Activated CD4-positive, alpha-beta T cell treated with anti-CD3 and anti-CD28 coated beads for 36 hours (primary cell): ENCODE results near the gene MRGPRX2. TPM values are rescaled to one million over a fixed set of nuclear protein-coding genes. Genes with fewer than 3 reads are reported as not detected.
A peak's percentile ranks its signal among the peaks of the same experiment; 100 is the strongest.

Source experiments
- ATAC-seq: fragments of 200-7000 bp; cut with Tn5 transposase; one replicate; pipeline ENCODE4 v1.10.0; 2021; ENCODE audit warnings: mild to moderate bottlenecking, moderate library complexity
- CTCF ChIA-PET: fragments of 350-600 bp; sonication (Branson Sonifier 250); formaldehyde crosslinking; loops from one replicate; lab custom pipeline; 2021; ENCODE audit warnings: antibody characterized with exemption; lab: Charles Lee
- POLR2A ChIA-PET: fragments of 350-600 bp; sonication (Branson Sonifier 250); formaldehyde crosslinking; loops from one replicate; lab custom pipeline; 2021; ENCODE audit warnings: antibody characterized with exemption, inconsistent platforms; lab: Charles Lee
- DNase-seq: peaks from one replicate; pipeline ENCODE4 v3.0.0-alpha.2; 2020
- H3K27ac Mint-ChIP-seq: one replicate; pipeline ENCODE4 v1.8.0; 2021; ENCODE audit warnings: mixed read lengths
- H3K27me3 Mint-ChIP-seq: one replicate; pipeline ENCODE4 v1.8.0; 2021; ENCODE audit warnings: mixed read lengths
- H3K36me3 Mint-ChIP-seq: one replicate; pipeline ENCODE4 v1.8.0; 2021; ENCODE audit warnings: low read depth, mixed read lengths
- H3K4me1 Mint-ChIP-seq: one replicate; pipeline ENCODE4 v1.8.0; 2021; ENCODE audit warnings: mixed read lengths
- H3K4me3 Mint-ChIP-seq: one replicate; pipeline ENCODE4 v1.8.0; 2021; ENCODE audit warnings: mild to moderate bottlenecking, moderate library complexity, mixed read lengths
- H3K9me3 Mint-ChIP-seq: one replicate; pipeline ENCODE4 v1.8.0; 2021; ENCODE audit warnings: low read depth, mixed read lengths
- intact Hi-C, 2 experiments: fragments of 100-400 bp; cut with DNase I in 1 of 2; cut with micrococcal nuclease in 1 of 2; formaldehyde crosslinking; loops; one replicate each; pipeline versions ENCODE4 v1.14.2 to v1.15.1; 2022 to 2024; cut with DNase I, micrococcal nuclease
- total RNA-seq, 2 experiments: library from RNA; stranded (reverse); gene quantifications; one replicate each; pipeline ENCODE4 v1.2.3, GENCODE V29; 2021

Gene MRGPRX2
- total RNA-seq, 2 experiments from 2014 or later = not detected

DNA sequence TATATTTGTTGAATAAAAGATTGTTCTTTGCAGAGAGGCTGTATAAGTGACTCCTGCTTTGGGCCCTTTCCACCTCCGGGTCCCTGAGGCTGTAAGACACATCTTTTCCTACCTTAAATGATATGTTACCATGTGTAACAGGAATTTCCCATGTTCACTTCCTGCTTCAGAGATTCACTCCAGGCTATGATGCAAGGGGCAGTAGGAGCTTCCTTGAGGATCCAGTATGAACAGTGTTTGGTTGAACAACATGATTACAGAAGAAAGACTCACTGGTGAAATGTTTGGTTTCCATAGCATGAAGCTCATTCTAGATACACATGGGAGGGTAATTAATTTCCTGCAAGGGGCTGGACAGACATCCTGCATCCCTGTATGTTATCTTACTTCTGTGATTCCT lies 30.8 kb upstream of the MRGPRX2 start:
- POLR2A ChIA-PET = no interaction called here
- no peak overlapping the region for H3K4me3 Mint-ChIP-seq
- H3K9me3 Mint-ChIP-seq = peaks cover 1% of the 10 kb centered on the region
- CTCF ChIA-PET = no interaction called here
- no peaks in the 10 kb centered on the region for H3K36me3 Mint-ChIP-seq
- no peaks in the 10 kb centered on the region for H3K4me1 Mint-ChIP-seq
- intact Hi-C loops = no loop called here
- peaks cover 22% of the 10 kb centered on the region for H3K27me3 Mint-ChIP-seq
- H3K27ac Mint-ChIP-seq = no peak overlapping the region
- DNase-seq (no peak), ATAC-seq (no peak)

DNA sequence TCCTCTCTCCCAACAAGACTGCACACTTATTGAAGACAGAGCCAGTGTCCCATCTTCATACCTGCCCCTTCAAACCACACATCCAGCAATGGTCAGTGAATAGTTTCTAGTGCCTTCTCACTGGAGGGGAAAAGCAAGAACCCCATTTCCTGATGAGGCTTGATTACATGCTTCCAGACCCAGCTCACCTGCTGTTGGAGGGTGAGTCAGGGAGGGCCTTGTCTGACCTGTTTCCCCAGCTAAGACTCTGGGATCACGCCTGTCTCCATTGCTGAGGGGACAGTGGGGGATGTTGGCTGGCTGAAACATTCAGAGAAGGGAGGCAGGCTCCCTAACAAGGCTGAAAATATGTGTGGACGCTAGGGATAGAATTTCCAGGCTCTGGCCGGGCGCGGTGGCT lies 28.9 kb upstream of the MRGPRX2 start:
- CTCF ChIA-PET = interaction anchor here (2.2 to 2.8 kb wide), 2 partner anchors 12 to 18 kb away, joined by 6 to 9 read pairs; no protein-coding TSS in a partner anchor
- no peak overlapping the region for H3K4me3 Mint-ChIP-seq
- POLR2A ChIA-PET = no interaction called here

DNA sequence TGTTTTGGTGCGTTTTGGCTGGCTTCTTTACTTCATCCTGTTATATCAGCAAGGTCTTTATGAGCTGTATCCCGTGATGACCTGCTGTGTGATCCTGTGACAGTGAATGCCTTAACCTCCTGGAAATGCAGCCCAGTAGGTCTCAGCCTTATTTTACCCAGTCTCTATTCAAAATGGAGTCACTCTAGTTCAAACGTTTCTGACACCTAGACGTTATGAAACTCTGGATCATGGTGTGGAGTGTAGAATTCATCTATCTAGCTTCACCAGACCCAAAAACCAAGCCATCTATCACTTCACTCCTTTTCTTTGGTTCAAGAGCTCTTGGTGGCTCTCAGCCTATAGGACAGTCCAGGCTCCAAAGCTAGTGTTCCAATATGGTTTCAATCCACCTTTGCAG lies 28.3 kb upstream of the MRGPRX2 start:
- intact Hi-C loops = no loop called here
- ChIA-PET POLR2A (no interaction called here), CTCF (interaction anchor here (0.5 to 2.8 kb wide), 4 partner anchors 11 to 1046 kb away, joined by 3 to 9 read pairs (median 6); no protein-coding TSS in a partner anchor)
- DNase-seq (no peak), ATAC-seq (no peak)
- peaks cover 1% of the 10 kb centered on the region for H3K9me3 Mint-ChIP-seq
- no peak overlapping the region for H3K4me3 Mint-ChIP-seq
- H3K27me3 Mint-ChIP-seq = peaks cover 18% of the 10 kb centered on the region
- H3K4me1 Mint-ChIP-seq = no peaks in the 10 kb centered on the region
- H3K27ac Mint-ChIP-seq = no peak overlapping the region
- H3K36me3 Mint-ChIP-seq = no peaks in the 10 kb centered on the region

More for the DNA sequence above, 28.9 kb upstream of the MRGPRX2 start:
- peaks cover 1% of the 10 kb centered on the region for H3K9me3 Mint-ChIP-seq
- DNase-seq (no peak), ATAC-seq (no peak)
- intact Hi-C loops = no loop called here
- H3K4me1 Mint-ChIP-seq = no peaks in the 10 kb centered on the region
- no peaks in the 10 kb centered on the region for H3K36me3 Mint-ChIP-seq
- no peak overlapping the region for H3K27ac Mint-ChIP-seq
- peaks cover 21% of the 10 kb centered on the region for H3K27me3 Mint-ChIP-seq

DNA sequence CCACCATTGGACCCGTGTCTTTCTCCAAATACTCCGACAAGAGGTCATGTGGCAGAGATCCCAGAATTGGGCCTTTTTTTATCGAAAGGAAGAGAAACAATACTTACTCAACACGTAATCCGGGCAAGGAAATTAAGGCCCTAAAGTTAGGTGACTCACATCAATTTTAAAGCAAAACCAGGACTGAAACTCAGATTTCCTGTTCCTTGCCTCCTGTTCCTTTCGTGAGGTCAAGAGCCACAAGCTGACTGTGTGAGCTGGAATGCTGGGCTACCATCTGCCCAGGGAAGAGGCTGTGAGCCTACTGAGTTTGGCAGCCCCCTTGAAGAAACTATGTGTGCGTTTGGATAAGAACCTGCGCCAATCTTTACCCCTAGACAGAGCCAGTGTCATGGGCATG lies 27.1 kb upstream of the MRGPRX2 start:
- no peak overlapping the region for H3K4me3 Mint-ChIP-seq
- peaks cover 12% of the 10 kb centered on the region for H3K27me3 Mint-ChIP-seq
- H3K27ac Mint-ChIP-seq = no peak overlapping the region
- no peaks in the 10 kb centered on the region for H3K4me1 Mint-ChIP-seq
- POLR2A ChIA-PET = no interaction called here
- CTCF ChIA-PET = interaction anchor here (1.2 to 2.8 kb wide), 3 partner anchors 10 to 17 kb away, joined by 5 to 9 read pairs (median 6); no protein-coding TSS in a partner anchor
- no peak for DNase-seq
- H3K36me3 Mint-ChIP-seq = no peaks in the 10 kb centered on the region
- no peak for ATAC-seq
- peaks cover 1% of the 10 kb centered on the region for H3K9me3 Mint-ChIP-seq
- intact Hi-C loops = no loop called here

DNA sequence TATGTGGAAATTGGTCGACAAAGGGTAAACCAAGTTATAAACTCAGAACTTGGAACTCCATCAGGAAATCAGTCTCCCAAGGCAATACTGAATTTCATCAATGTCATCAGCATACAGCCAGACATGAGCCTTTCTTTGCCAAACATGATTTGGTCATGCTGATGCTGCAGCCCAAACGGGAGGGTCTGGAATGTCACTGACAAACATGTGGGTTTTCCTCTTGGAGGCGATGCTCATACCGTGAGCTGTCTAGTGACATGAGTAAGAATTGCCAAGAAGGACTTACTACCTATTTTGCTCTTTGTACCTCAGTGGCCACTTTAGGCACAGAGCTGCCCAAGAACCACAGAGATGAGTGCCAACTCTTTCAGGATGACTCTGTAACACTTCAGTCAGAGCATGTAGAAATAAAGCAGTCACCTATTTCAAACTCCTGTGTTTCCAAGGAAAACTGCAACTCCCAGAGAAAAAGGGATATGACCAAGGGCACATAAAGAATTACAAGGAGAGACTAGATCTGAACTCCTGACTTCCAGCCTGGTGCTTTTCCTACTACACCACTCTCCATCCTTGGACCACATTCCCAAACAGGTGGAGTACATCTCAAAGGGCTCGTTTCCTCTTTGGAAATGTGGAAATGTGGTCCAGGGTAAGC lies 24.3 kb upstream of the MRGPRX2 start:
- Mint-ChIP-seq H3K27ac (no peak overlapping the region), H3K36me3 (no peaks in the 10 kb centered on the region), H3K27me3 (peaks cover 7% of the 10 kb centered on the region), H3K4me1 (no peaks in the 10 kb centered on the region), H3K9me3 (peaks cover 1% of the 10 kb centered on the region), H3K4me3 (no peak overlapping the region)
- ChIA-PET CTCF (no interaction called here), POLR2A (no interaction called here)
- ATAC-seq (no peak), DNase-seq (no peak)
- intact Hi-C loops = no loop called here

DNA sequence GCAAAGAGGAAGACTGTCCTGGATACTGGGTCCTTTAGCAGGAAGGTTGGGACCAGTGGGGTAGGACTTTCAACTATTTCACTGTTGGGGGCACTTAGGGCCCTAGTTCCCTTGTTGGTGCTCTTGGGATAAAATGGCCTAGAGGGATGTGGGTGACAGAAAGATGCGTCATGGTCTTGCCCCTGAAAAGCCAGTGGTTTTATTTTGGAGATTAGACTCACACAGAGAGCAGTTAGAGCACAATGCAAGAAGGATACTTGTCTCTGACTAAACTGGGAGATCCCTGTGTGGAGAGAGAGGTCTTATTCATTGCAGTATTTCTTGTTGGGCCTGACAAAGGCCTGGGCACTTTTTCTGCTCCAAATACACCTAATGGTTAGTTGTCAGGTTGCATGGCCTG lies 22.6 kb upstream of the MRGPRX2 start:
- Mint-ChIP-seq H3K27ac (no peak overlapping the region), H3K36me3 (no peaks in the 10 kb centered on the region), H3K9me3 (peaks cover 1% of the 10 kb centered on the region), H3K4me3 (no peak overlapping the region), H3K4me1 (no peaks in the 10 kb centered on the region), H3K27me3 (peaks cover 14% of the 10 kb centered on the region)
- DNase-seq (no peak), ATAC-seq (no peak)
- intact Hi-C loops = no loop called here
- CTCF ChIA-PET = interaction anchor here (0.8 to 1.2 kb wide), 3 partner anchors 11 to 227 kb away, joined by 3 to 5 read pairs (median 4); no protein-coding TSS in a partner anchor
- POLR2A ChIA-PET = no interaction called here

DNA sequence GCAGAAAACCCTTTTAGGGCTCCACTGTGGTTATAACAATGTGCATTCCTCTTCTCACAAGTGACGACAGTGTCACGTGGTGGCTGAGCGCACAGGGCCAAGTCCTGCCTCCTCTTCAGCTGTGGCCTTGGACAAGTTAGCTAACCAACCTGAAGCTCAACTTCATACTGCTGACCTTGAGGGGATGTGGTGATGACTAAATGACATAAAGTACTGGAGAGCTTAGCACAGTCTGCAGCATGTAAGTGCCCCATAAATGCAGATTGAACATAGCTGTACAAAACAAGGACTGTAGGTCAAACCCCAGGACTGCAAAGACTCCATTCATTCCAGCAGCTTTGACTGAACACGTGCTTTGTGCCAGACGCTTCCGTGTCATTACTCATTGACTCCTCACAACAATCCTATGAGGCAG lies 20.1 kb upstream of the MRGPRX2 start:
- CTCF ChIA-PET = interaction anchor here (2.5 kb wide), 1 partner anchor 10 kb away, joined by 10 read pairs; no protein-coding TSS in a partner anchor
- DNase-seq = no peak
- H3K36me3 Mint-ChIP-seq = no peaks in the 10 kb centered on the region
- ATAC-seq = no peak
- POLR2A ChIA-PET = no interaction called here
- H3K27ac Mint-ChIP-seq = no peak overlapping the region
- no peak overlapping the region for H3K4me3 Mint-ChIP-seq
- no peaks in the 10 kb centered on the region for H3K9me3 Mint-ChIP-seq
- no peaks in the 10 kb centered on the region for H3K4me1 Mint-ChIP-seq
- intact Hi-C loops = no loop called here
- H3K27me3 Mint-ChIP-seq = peaks cover 10% of the 10 kb centered on the region

DNA sequence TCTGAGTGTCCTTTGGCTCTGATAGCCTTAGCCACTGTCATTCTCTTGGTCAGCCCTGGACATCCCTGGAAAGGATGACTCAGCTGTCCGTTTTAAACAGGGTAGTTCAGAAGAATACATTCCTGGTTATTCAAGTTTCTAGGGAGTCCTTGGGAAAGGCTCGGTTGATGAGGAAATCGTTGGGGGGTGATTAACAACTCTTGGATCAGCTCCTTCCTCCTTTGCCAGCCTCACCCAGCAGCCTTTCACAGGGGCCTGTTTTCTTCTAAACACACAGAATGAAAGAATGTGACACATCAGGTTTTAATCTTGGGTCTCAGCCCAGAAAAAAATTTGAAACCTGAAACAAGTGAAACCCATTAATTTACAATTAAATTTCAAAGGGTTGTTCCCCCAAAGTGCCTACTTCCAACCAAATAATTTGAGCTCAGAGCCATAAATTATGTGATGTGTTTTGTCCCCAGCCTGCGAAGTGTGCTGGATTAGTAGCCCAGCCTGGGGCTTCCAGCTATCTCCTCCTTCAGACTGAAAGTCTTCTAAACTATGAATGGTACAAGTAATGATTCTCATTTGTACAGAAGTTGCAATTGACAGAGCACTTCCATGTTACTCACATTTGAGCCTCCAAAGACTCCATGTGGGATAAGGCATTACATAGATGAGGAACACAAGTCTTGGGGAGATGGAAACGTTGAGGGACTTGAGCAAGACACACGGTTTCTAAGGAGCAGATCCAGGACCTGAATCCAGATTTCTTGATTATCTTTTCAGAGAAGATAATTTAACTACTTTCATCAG lies 19.3 kb upstream of the MRGPRX2 start:
- Mint-ChIP-seq H3K4me3 (no peak overlapping the region), H3K36me3 (no peaks in the 10 kb centered on the region), H3K27me3 (peaks cover 10% of the 10 kb centered on the region), H3K9me3 (no peaks in the 10 kb centered on the region), H3K4me1 (no peaks in the 10 kb centered on the region), H3K27ac (no peak overlapping the region)
- POLR2A ChIA-PET = no interaction called here
- ATAC-seq (no peak), DNase-seq (no peak)
- intact Hi-C loops = loop anchor here in 1 of 2 experiments (5.0 kb wide), 1 partner anchor 227 kb away; no protein-coding TSS in a partner anchor
- CTCF ChIA-PET = interaction anchor here (1.2 to 2.5 kb wide), 2 partner anchors 9 to 663 kb away, joined by 3 to 10 read pairs; no protein-coding TSS in a partner anchor

DNA sequence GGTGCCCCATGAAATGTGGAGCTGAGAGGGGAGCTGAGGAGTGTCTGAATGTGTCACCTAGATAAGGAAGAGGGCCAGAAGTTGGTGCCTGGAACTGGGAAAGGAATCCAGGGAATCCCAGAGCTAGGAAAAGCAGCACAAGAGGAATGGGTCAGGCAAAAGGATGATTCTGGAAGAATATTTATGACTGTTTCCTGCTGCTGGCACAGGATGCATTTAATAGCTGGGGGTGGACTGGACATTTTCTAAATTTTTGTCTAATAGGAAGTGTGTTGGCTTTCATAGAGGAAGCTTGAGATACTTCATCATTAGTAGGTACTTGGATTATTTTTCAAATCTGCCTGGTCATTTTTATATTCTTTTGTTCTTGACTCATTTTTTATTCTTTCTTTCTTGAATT lies 17.4 kb upstream of the MRGPRX2 start:
- intact Hi-C loops = loop anchor here (2.0 to 5.0 kb wide), 2 partner anchors 39 to 229 kb away; partner anchors contain the start of gene ZDHHC13 (in 1 of the 2)
- no peaks in the 10 kb centered on the region for H3K4me1 Mint-ChIP-seq
- no peak for DNase-seq
- ATAC-seq = no peak
- peaks cover 10% of the 10 kb centered on the region for H3K27me3 Mint-ChIP-seq
- H3K9me3 Mint-ChIP-seq = no peaks in the 10 kb centered on the region
- H3K4me3 Mint-ChIP-seq = no peak overlapping the region
- H3K27ac Mint-ChIP-seq = no peak overlapping the region
- ChIA-PET CTCF (interaction anchor here (0.6 to 3.4 kb wide), 14 partner anchors 11 to 477 kb away, joined by 3 to 30 read pairs (median 4); partner anchors contain the start of genes MRGPRX2 and ZDHHC13), POLR2A (no interaction called here)
- H3K36me3 Mint-ChIP-seq = no peaks in the 10 kb centered on the region

DNA sequence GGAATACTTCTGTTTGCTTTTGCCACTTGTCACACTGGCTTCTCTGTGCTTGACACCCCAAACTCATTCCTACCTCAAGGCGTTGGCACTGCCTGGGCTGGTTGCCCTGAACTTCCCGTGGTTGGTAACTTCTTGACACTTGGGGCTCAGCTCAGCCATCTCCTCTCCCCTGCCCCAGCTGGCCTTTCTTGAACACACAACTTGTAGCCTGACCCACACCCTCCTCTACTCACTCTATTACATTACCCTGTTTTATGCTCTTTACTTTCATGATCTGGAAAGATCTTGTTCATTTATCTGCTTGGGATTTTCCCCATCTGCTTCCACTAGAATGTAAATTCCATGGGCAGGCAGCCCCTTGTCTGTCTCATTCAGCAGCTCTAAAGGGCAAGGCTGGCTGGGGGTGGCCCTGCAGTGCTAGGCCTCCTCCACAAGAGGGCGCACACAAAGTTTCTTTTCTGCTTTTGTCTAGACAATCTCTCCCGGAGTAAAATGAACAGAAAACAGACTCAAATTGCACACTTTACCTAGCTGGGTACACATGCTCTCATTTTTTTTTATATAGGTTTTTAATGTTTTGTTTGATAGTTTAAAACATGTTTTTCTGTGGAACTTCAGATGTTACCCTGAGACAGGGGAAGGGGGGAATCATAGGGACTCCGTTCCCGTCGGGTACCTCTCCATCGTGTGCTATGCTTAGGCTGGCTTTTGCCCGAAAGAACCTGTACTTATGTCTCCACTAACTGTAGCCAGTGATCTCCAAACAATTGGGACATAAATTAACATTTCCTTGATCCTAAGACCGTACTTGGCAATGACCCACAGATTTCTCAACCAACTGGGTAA lies 16.4 kb upstream of the MRGPRX2 start:
- Mint-ChIP-seq H3K36me3 (no peaks in the 10 kb centered on the region), H3K27me3 (peaks cover 10% of the 10 kb centered on the region), H3K4me1 (no peaks in the 10 kb centered on the region), H3K4me3 (no peak overlapping the region), H3K27ac (no peak overlapping the region), H3K9me3 (no peaks in the 10 kb centered on the region)
- peak; percentile 84 for ATAC-seq
- intact Hi-C loops = loop anchor here (2.0 to 5.0 kb wide), 2 partner anchors 40 to 230 kb away; partner anchors contain the start of gene ZDHHC13 (in 1 of the 2)
- DNase-seq = peak; percentile 78
- ChIA-PET POLR2A (interaction anchor here (0.7 kb wide), 1 partner anchor 43 kb away, joined by 4 read pairs; no protein-coding TSS in a partner anchor), CTCF (interaction anchor here (0.6 to 3.4 kb wide), 26 partner anchors 10 to 478 kb away, joined by 3 to 30 read pairs (median 4); partner anchors contain the start of gene MRGPRX2)
